Right lobe of liver (tissue), 6 donors: ENCODE data around the gene PXDN. TPM values are rescaled to one million over a fixed set of nuclear protein-coding genes. Genes with fewer than 3 reads are reported as not detected.

ENCODE experiments used
- ATAC-seq, 4 donors: fragments of 200-7000 bp; cut with Tn5 transposase; one replicate each; pipeline ENCODE4 v1.9.1; 2020; ENCODE audit warnings: mild to moderate bottlenecking in 4 of 4, moderate library complexity in 4 of 4
- DNase-seq, 3 donors: peaks; one replicate each; pipeline ENCODE4 v3.0.0-alpha.2; 2020
- H3K27ac ChIP-seq, 3 donors: fragments of 200-600 bp; one replicate each; pipeline ENCODE4 v1.8.0; 2022
- H3K27me3 ChIP-seq, 2 donors: fragments of 200-600 bp; one replicate each; pipeline ENCODE4 v1.8.0; 2022
- H3K36me3 ChIP-seq, 4 donors: fragments of 200-600 bp; sonication (generic) in 1 of 4; one replicate each; pipeline versions ENCODE4 v1.5.1 to v1.8.0; 2017 to 2022; ENCODE audit warnings: control low read depth in 1 of 4
- H3K4me1 ChIP-seq, 4 donors: fragments of 200-600 bp; sonication (generic) in 1 of 4; one replicate each; pipeline versions ENCODE4 v1.5.1 to v1.8.0; 2017 to 2022; ENCODE audit warnings: control low read depth in 1 of 4
- H3K4me3 ChIP-seq, 3 donors: fragments of 200-600 bp; one replicate each; pipeline ENCODE4 v1.8.0; 2022
- H3K9me3 ChIP-seq, 4 donors: fragments of 200-600 bp; sonication (generic) in 1 of 4; one replicate each; pipeline versions ENCODE4 v1.5.1 to v1.8.0; 2017 to 2022; ENCODE audit warnings: control low read depth in 1 of 4
- POLR2A ChIP-seq: fragments of 450-650 bp; IDR thresholded peaks from one replicate; pipeline ENCODE4 v1.6.1; 2017; ENCODE audit warnings: antibody characterized with exemption, mild to moderate bottlenecking
- WGBS: methylation state at CpG from one replicate; pipeline ENCODE4 v1.1.6; 2018; ENCODE audit warnings: low coverage, low lambda C conversion rate; ENCODE audit not compliant: insufficient coverage; ENCODE audit errors: missing lambda C conversion rate; 5-methylcytosine and 5-hydroxymethylcytosine counted together
- intact Hi-C, 2 donors: fragments of 100-400 bp; cut with DNase I; formaldehyde crosslinking; loops; one replicate each; pipeline versions ENCODE4 v1.11.2 to v1.14.1; 2022
- total RNA-seq, 6 experiments: library from RNA; depleted of rRNA in 2 of 6; stranded (reverse); fragments of >200 nt in 2 of 6; fragmentation: NEBNext Ultra II Directional in 3 of 6; extraction: Animal tissue kit (Norgen Biotek cat#: 25700) in 3 of 6; gene quantifications; one replicate each; pipeline versions ENCODE4 v1.1.0 to v1.2.4, GENCODE V29; 2016 to 2023
- TF ChIP-seq, protein P1 (sequence below), 4 donors: fragments of 200-600 bp in 3 of 4; fragments of 450-650 bp in 1 of 4; IDR thresholded peaks; one replicate each; pipeline versions ENCODE4 v1.5.1 to v1.8.0; 2016 to 2022; ENCODE audit warnings: antibody characterized with exemption in 4 of 4, mild to moderate bottlenecking in 2 of 4
- donor health status: DM: no; HTN: yes; CAD: no.
- donor health status: DM: no; HTN: no; CAD: no.
- donor health status: DM: no; HTN: no; CAD: no.
- donor health status: DM: no; HTN: yes; CAD: no.
- donor health status: DM: no; HTN: yes; CAD: no.

Gene PXDN
- total RNA-seq, 6 experiments from 2014 or later: 5.5 to 21.0 (median 11.4) TPM

DNA sequence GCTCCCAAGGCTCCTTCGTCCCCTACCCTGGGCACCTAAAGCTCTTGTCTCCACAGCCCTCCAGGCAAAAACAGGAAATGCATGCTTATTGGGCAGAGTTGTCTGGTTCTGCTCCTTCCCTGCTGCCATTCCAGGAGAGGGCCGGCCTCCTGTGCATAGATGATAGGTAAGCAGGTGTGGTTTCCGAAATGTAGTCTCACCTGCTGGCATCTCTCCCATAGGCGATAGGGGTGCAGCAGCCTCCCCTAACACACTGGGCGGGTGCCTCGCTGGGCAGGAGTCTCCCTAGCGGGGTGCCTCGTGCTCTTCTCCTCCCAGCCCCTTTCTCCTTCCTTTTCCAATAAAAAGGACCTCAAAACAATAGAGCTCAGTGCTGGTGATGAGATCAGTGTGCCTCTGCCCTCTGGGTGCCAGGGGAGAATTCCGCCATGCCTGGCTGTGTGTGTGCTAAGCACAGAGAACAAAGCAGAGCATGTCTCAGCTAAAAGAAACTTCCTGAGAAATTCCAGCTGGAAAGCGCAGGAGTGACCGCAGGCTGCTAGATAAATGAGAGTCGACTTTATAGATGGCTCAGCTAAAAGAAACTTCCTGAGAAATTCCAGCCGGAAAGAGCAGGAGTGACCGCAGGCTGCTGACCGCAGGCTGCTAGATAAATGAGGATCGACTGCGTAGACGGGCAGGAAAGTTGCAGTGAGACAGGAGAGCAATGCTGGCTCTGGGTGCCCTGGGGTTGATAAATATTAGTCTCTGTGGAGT, 11.3 kb upstream of the PXDN start:
- Histone ChIP-seq H3K4me3 (no peak overlapping the region), H3K27ac (no peak overlapping the region), H3K4me1 (no peaks in the 10 kb centered on the region), H3K27me3 (no peaks in the 10 kb centered on the region), H3K9me3 (no peaks in the 10 kb centered on the region), H3K36me3 (no peaks in the 10 kb centered on the region)
- TF ChIP-seq, protein P1, sequence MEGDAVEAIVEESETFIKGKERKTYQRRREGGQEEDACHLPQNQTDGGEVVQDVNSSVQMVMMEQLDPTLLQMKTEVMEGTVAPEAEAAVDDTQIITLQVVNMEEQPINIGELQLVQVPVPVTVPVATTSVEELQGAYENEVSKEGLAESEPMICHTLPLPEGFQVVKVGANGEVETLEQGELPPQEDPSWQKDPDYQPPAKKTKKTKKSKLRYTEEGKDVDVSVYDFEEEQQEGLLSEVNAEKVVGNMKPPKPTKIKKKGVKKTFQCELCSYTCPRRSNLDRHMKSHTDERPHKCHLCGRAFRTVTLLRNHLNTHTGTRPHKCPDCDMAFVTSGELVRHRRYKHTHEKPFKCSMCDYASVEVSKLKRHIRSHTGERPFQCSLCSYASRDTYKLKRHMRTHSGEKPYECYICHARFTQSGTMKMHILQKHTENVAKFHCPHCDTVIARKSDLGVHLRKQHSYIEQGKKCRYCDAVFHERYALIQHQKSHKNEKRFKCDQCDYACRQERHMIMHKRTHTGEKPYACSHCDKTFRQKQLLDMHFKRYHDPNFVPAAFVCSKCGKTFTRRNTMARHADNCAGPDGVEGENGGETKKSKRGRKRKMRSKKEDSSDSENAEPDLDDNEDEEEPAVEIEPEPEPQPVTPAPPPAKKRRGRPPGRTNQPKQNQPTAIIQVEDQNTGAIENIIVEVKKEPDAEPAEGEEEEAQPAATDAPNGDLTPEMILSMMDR (IDR thresholded peaks at IDR 0.05): no peak
- TF ChIP-seq POLR2A: no peak
- DNase-seq: no peak
- peak; percentile 61 to 81 (median 68) for ATAC-seq
- WGBS: 58% methylated on average over 13 of the region's 18 CpGs
- intact Hi-C loops: no loop called here

DNA sequence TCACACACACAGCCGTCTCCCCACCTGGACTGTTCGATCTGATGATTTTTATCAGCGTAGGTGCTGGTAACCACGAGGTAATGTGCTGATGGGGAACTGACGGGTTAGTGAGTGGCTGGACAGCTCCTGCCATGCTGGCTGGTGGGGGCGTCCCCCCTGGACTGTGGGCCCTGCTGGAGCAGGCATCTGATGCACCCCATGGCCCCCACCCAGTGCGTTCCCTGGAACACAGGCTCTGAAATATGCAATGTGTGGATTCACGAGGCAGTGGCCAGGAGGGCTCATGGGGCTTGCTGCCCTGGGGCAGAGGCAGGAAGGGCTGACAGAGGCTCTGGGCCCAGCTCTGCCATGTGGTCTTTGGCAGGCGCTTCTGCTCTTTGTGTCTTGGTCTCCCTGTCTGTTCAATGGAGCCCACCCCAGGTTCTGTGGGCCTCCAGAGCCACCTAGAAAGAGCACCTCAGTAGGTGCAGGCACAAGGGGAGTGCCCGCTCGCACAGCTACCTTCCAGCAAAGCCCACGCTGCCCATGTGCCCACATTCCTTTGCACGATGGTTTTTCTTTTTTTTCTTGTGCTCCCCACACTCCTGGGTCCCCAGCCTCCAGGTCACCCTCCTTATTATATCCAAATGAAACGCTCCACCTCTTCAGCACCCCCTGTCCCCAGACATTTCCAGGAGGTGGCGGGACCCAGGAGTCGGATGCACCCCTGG, 10.3 kb upstream of the PXDN start:
- WGBS: 80% methylated on average over 7 of the region's 16 CpGs
- no peak for TF ChIP-seq POLR2A
- TF ChIP-seq, protein P1 (IDR thresholded peaks at IDR 0.05): no peak
- H3K4me3 ChIP-seq: no peak overlapping the region
- intact Hi-C loops: no loop called here
- H3K4me1 ChIP-seq: no peaks in the 10 kb centered on the region
- ATAC-seq (no peak), DNase-seq (no peak)
- no peaks in the 10 kb centered on the region for H3K27me3 ChIP-seq
- H3K36me3 ChIP-seq: no peaks in the 10 kb centered on the region
- no peak overlapping the region for H3K27ac ChIP-seq
- no peaks in the 10 kb centered on the region for H3K9me3 ChIP-seq

DNA sequence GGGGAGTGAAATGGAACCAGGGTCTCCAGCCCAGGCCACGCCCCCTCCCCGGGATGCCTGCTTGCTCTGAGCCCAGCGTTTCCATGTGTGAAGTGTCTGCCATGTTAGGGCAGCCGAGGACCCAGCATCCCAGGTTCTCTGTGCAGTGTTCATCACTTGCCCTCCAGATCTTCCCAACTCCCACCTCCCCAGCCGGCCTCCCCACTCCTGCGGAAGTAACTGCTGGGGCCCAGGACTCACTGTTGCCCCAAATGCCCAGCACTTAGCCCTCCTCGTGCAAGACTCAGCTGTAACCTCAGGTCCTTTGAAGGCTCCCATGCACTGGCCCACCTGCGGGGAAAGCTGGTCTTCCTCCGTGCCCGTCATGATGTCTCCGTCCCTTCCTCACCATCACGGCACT, 9.7 kb upstream of the PXDN start:
- ATAC-seq: no peak
- Histone ChIP-seq H3K4me3 (no peak overlapping the region), H3K27ac (no peak overlapping the region), H3K9me3 (no peaks in the 10 kb centered on the region), H3K4me1 (no peaks in the 10 kb centered on the region), H3K27me3 (no peaks in the 10 kb centered on the region), H3K36me3 (no peaks in the 10 kb centered on the region)
- TF ChIP-seq, protein P1 (IDR thresholded peaks at IDR 0.05): no peak
- no peak for TF ChIP-seq POLR2A
- DNase-seq: no peak
- WGBS: 70% methylated on average over 7 of the region's 12 CpGs
- intact Hi-C loops: no loop called here

DNA sequence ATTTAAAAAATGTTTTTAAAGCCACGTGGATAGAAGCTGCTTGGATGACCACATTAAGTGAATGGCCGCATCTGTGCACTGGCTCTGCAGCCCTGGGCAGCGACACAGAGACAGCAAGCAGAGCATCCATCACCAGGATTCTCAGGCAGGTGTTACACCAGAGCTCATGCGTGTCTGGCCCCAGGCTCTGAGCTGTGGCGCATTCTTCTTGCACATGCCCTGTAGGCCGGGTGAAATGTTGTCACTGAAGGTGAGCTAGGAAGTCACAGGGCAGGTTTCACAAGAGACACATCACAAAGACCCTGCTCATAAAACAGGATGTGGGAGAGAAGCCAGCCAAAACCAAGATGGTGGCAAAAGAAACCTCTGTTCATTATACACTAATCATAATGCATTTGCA, 8.4 kb upstream of the PXDN start:
- WGBS: 87% methylated on average over 3 of the region's 6 CpGs

More for the DNA sequence above, 8.4 kb upstream of the PXDN start:
- Histone ChIP-seq H3K36me3 (no peaks in the 10 kb centered on the region), H3K4me3 (no peak overlapping the region), H3K9me3 (no peaks in the 10 kb centered on the region), H3K27me3 (no peaks in the 10 kb centered on the region), H3K27ac (no peak overlapping the region), H3K4me1 (no peaks in the 10 kb centered on the region)
- no peak for TF ChIP-seq POLR2A
- TF ChIP-seq, protein P1 (IDR thresholded peaks at IDR 0.05): no peak
- DNase-seq (no peak), ATAC-seq (no peak)
- intact Hi-C loops: no loop called here
